H9 (cell line): ENCODE data around the gene MXD4. TPM values are rescaled to one million over a fixed set of nuclear protein-coding genes. Genes with fewer than 3 reads are reported as not detected.

Experiments used
- DNase-seq: peaks from one replicate; pipeline ENCODE4 v3.0.0-alpha.2; 2017
- H2AFZ ChIP-seq: one replicate; pipeline ENCODE4 v1.6.1; 2013; ENCODE audit warnings: mild to moderate bottlenecking, low read length, control low read depth, moderate library complexity
- H2AK5ac ChIP-seq: 2 replicates; pipeline ENCODE4 v1.6.1; 2013; ENCODE audit warnings: low read length, control low read depth, mixed read lengths; ENCODE audit not compliant: insufficient read length
- H2BK120ac ChIP-seq: one replicate; pipeline ENCODE4 v1.6.1; 2013; ENCODE audit warnings: low read depth, mild to moderate bottlenecking, low read length, control low read depth, inconsistent platforms; ENCODE audit not compliant: poor library complexity, severe bottlenecking
- H2BK12ac ChIP-seq: 2 replicates; pipeline ENCODE4 v1.6.1; 2013; ENCODE audit warnings: low read length, control low read depth, mixed read lengths, low read depth; ENCODE audit not compliant: insufficient read length
- H2BK15ac ChIP-seq: 2 replicates; pipeline ENCODE4 v1.6.1; 2013; ENCODE audit warnings: low read depth, low read length, control low read depth
- H2BK20ac ChIP-seq: one replicate; pipeline ENCODE4 v1.6.1; 2013; ENCODE audit warnings: low read depth, mild to moderate bottlenecking, low read length, control low read depth, inconsistent platforms; ENCODE audit not compliant: poor library complexity, severe bottlenecking
- H2BK5ac ChIP-seq: 2 replicates; pipeline ENCODE4 v1.6.1; 2013; ENCODE audit warnings: low read length, control low read depth, mixed read lengths; ENCODE audit not compliant: insufficient read length
- H3K14ac ChIP-seq: 2 replicates; pipeline ENCODE4 v1.6.1; 2013; ENCODE audit warnings: low read length, control low read depth; ENCODE audit not compliant: insufficient read depth
- H3K18ac ChIP-seq: 2 replicates; pipeline ENCODE4 v1.6.1; 2013; ENCODE audit warnings: low read depth, mild to moderate bottlenecking, mixed read lengths, low read length, control low read depth; ENCODE audit not compliant: insufficient read length
- H3K23ac ChIP-seq: 2 replicates; pipeline ENCODE4 v1.6.1; 2013; ENCODE audit warnings: low read length, control low read depth, mixed read lengths, low read depth; ENCODE audit not compliant: insufficient read length
- H3K23me2 ChIP-seq: 2 replicates; pipeline ENCODE4 v1.6.1; 2013; ENCODE audit warnings: low read depth, mild to moderate bottlenecking, mixed read lengths, low read length, control low read depth; ENCODE audit not compliant: insufficient read length, poor library complexity, severe bottlenecking
- H3K27ac ChIP-seq: 2 replicates; pipeline ENCODE4 v1.5.1; 2013; ENCODE audit warnings: low read length, control low read depth, mixed read lengths, low read depth; ENCODE audit not compliant: insufficient read length
- H3K27me3 ChIP-seq: 2 replicates; pipeline ENCODE4 v1.6.1; 2013; ENCODE audit warnings: low read length, control low read depth, inconsistent platforms; ENCODE audit not compliant: insufficient read depth
- H3K4ac ChIP-seq: 2 replicates; pipeline ENCODE4 v1.6.1; 2013; ENCODE audit warnings: low read depth, mild to moderate bottlenecking, control low read depth, inconsistent platforms, low read length, moderate library complexity
- H3K4me1 ChIP-seq: 2 replicates; pipeline ENCODE4 v1.6.1; 2013; ENCODE audit warnings: low read length, control low read depth, inconsistent platforms; ENCODE audit not compliant: insufficient read depth
- H3K4me2 ChIP-seq: 2 replicates; pipeline ENCODE4 v1.6.1; 2013; ENCODE audit warnings: low read length, control low read depth, mixed read lengths; ENCODE audit not compliant: insufficient read length, insufficient read depth
- H3K56ac ChIP-seq: 2 replicates; pipeline ENCODE4 v1.6.1; 2013; ENCODE audit warnings: low read depth, mild to moderate bottlenecking, mixed read lengths, low read length, control low read depth; ENCODE audit not compliant: insufficient read length
- H3K79me1 ChIP-seq: 2 replicates; pipeline ENCODE4 v1.6.1; 2013; ENCODE audit warnings: low read depth, mild to moderate bottlenecking, moderate library complexity, low read length, control low read depth, inconsistent platforms; ENCODE audit not compliant: insufficient read depth, poor library complexity, severe bottlenecking
- H3K79me2 ChIP-seq: 2 replicates; pipeline ENCODE4 v1.6.1; 2013; ENCODE audit warnings: low read length, control low read depth, inconsistent platforms; ENCODE audit not compliant: insufficient read depth
- H3K9ac ChIP-seq: 2 replicates; pipeline ENCODE4 v1.6.1; 2013; ENCODE audit warnings: low read length, control low read depth, mixed read lengths; ENCODE audit not compliant: insufficient read length; ENCODE audit errors: extremely low read depth
- H3K9me3 ChIP-seq: one replicate; pipeline ENCODE4 v1.6.1; 2013; ENCODE audit warnings: low read depth, low read length, inconsistent platforms; ENCODE audit not compliant: control insufficient read depth
- H3T11ph ChIP-seq: one replicate; pipeline ENCODE4 v1.6.1; 2013; ENCODE audit warnings: mild to moderate bottlenecking, low read length, control low read depth, inconsistent platforms
- H4K20me1 ChIP-seq: one replicate; pipeline ENCODE4 v1.6.1; 2013; ENCODE audit not compliant: control insufficient read depth, insufficient read length, insufficient read depth
- H4K5ac ChIP-seq: 2 replicates; pipeline ENCODE4 v1.6.1; 2013; ENCODE audit warnings: low read depth, mild to moderate bottlenecking, mixed read lengths, low read length, control low read depth; ENCODE audit not compliant: insufficient read length
- H4K8ac ChIP-seq: replicated peaks from 2 replicates; pipeline ENCODE4 v1.6.1; 2013; ENCODE audit warnings: low read length, control low read depth, mixed read lengths, low read depth; ENCODE audit not compliant: insufficient read length
- H4K91ac ChIP-seq: 2 replicates; pipeline ENCODE4 v1.6.1; 2013; ENCODE audit warnings: low read depth, mild to moderate bottlenecking, moderate library complexity, mixed read lengths, low read length, control low read depth; ENCODE audit not compliant: insufficient read length
- H3K27ac Mint-ChIP-seq, 3 experiments: 2 replicates in 2 of 3; 3 replicates in 1 of 3; pipeline ENCODE4 v1.8.0; 2020 to 2021; ENCODE audit warnings: mixed read lengths in 3 of 3, mild to moderate bottlenecking in 1 of 3, moderate library complexity in 1 of 3
- H3K27me3 Mint-ChIP-seq: 2 replicates; pipeline ENCODE4 v1.8.0; 2021; ENCODE audit warnings: low read depth, mild to moderate bottlenecking, moderate library complexity, mixed read lengths
- H3K36me3 Mint-ChIP-seq, 3 experiments: 2 replicates in 2 of 3; 3 replicates in 1 of 3; pipeline ENCODE4 v1.8.0; 2020 to 2021; ENCODE audit warnings: low read depth in 3 of 3, mixed read lengths in 3 of 3; ENCODE audit not compliant: insufficient read depth in 1 of 3
- H3K4me1 Mint-ChIP-seq, 2 experiments: 2 replicates each; pipeline ENCODE4 v1.8.0; 2020; ENCODE audit warnings: mixed read lengths in 2 of 2
- H3K4me3 Mint-ChIP-seq, 2 experiments: 2 replicates in 1 of 2; 3 replicates in 1 of 2; pipeline ENCODE4 v1.8.0; 2020 to 2021; ENCODE audit warnings: mild to moderate bottlenecking in 2 of 2, mixed read lengths in 2 of 2, moderate library complexity in 1 of 2
- H3K9me3 Mint-ChIP-seq, 2 experiments: 2 replicates in 1 of 2; 3 replicates in 1 of 2; pipeline ENCODE4 v1.8.0; 2020; ENCODE audit warnings: mild to moderate bottlenecking in 2 of 2, mixed read lengths in 2 of 2, moderate library complexity in 1 of 2
- CTCF ChIP-seq: fragments of 200-600 bp; sonication (generic); conservative IDR thresholded peaks from 3 replicates; pipeline ENCODE4 v1.8.0; 2021; ENCODE audit warnings: antibody characterized with exemption, mild to moderate bottlenecking
- WGBS: extraction: QIAGEN DNeasy Blood & Tissue Kit; methylation state at CpG from one replicate; pipeline ENCODE4 v1.1.7; 2013; ENCODE audit warnings: missing lambda C conversion rate, low lambda C conversion rate, mixed read lengths; ENCODE audit not compliant: insufficient read length; ENCODE audit errors: extremely low coverage; 5-methylcytosine and 5-hydroxymethylcytosine counted together
- total RNA-seq: library from RNA; stranded (reverse); gene quantifications from 2 replicates; pipeline ENCODE4 v1.2.1, GENCODE V29; 2021

The MXD4 gene
- total RNA-seq, 1 experiment from 2014 or later: 24.1 TPM

- no peak overlapping the region for H3K27ac ChIP-seq
- H3K23ac ChIP-seq: no peak overlapping the region
- no peak overlapping the region for H3K4ac ChIP-seq
- no CpG with 5 or more reads among the region's 10 CpGs for WGBS
- peaks cover 4 to 15% of the 10 kb centered on the region in 2 experiments; a peak in 3 of 4 replicates for H3K4me1 Mint-ChIP-seq
- no peaks in the 10 kb centered on the region for H3K9me3 ChIP-seq
- H2BK20ac ChIP-seq: no peak overlapping the region
- H3K4me3 Mint-ChIP-seq: no peak overlapping the region
- TF ChIP-seq CTCF: no peak
- no peak overlapping the region for H2BK120ac ChIP-seq
- no peaks in the 10 kb centered on the region; the same call in 1 of the 2 replicates for H3K27me3 Mint-ChIP-seq
- no peak overlapping the region for H2BK12ac ChIP-seq
- H3K18ac ChIP-seq: no peak overlapping the region
- no peaks in the 10 kb centered on the region for H4K20me1 ChIP-seq
- H4K91ac ChIP-seq: no peak overlapping the region
- H3K79me1 ChIP-seq: no peaks in the 10 kb centered on the region
- no peak overlapping the region for H3K56ac ChIP-seq
- peak; percentile 18 for DNase-seq
- no peaks in the 10 kb centered on the region for H3K23me2 ChIP-seq
- no peak overlapping the region for H2AFZ ChIP-seq
- no peak overlapping the region for H3T11ph ChIP-seq
- no peaks in the 10 kb centered on the region for H3K27me3 ChIP-seq
- no peaks in the 10 kb centered on the region; a peak in 1 of 7 replicates for H3K36me3 Mint-ChIP-seq
- no peak overlapping the region for H3K9ac ChIP-seq
- H3K27ac Mint-ChIP-seq: peak overlapping the region in 1 of 3 experiments; percentile 44; a peak in 1 of 7 replicates
- H3K79me2 ChIP-seq: no peaks in the 10 kb centered on the region
- H3K14ac ChIP-seq: no peak overlapping the region; the same call in 1 of the 2 replicates
- no peaks in the 10 kb centered on the region; the same call in 1 of the 2 replicates for H3K4me1 ChIP-seq
- H2AK5ac ChIP-seq: no peak overlapping the region
- H4K8ac ChIP-seq: no peak overlapping the region
- no peak overlapping the region for H2BK5ac ChIP-seq
- H3K9me3 Mint-ChIP-seq: peaks cover 0 to 2% of the 10 kb centered on the region in 2 experiments; a peak in 2 of 5 replicates
- no peak overlapping the region for H3K4me2 ChIP-seq
- no peak overlapping the region for H4K5ac ChIP-seq
- no peak overlapping the region for H2BK15ac ChIP-seq
These were observed 26.2 kb upstream of the MXD4 start for GRCh38 chr4:2288051-2288541.
